HEK293 (cell line): ENCODE data around the gene MCEMP1.

Experiments used
- IKZF3 ChIP-seq: fragments of 450-650 bp; IDR thresholded peaks from 2 replicates; pipeline ENCODE4 v1.5.0; 2018; ENCODE audit warnings: missing biosample characterization, mild to moderate bottlenecking, missing genetic modification characterization, moderate library complexity
- KLF10 ChIP-seq: fragments of 450-650 bp; IDR thresholded peaks from 2 replicates; pipeline ENCODE4 v1.5.1; 2018; ENCODE audit warnings: missing biosample characterization, mild to moderate bottlenecking, missing genetic modification characterization
- SETDB1 ChIP-seq: IDR thresholded peaks from one replicate; pipeline ENCODE4 v1.6.1; 2017; ENCODE audit warnings: mild to moderate bottlenecking, low read length, moderate library complexity, mixed read lengths; ENCODE audit not compliant: insufficient read length
- SP2 ChIP-seq: fragments of 450-650 bp; formaldehyde crosslinking; IDR thresholded peaks from 2 replicates; pipeline ENCODE4 v1.5.1; 2016; ENCODE audit warnings: missing biosample characterization, missing genetic modification characterization
- YY1 ChIP-seq: fragments of 450-650 bp; formaldehyde crosslinking; IDR thresholded peaks from 2 replicates; pipeline ENCODE4 v1.5.1; 2018; ENCODE audit warnings: missing biosample characterization, missing genetic modification characterization
- ZBTB7A ChIP-seq: fragments of 450-650 bp; formaldehyde crosslinking; IDR thresholded peaks from 2 replicates; pipeline ENCODE4 v1.5.1; 2016; ENCODE audit warnings: low read depth, missing biosample characterization, missing genetic modification characterization
- ZNF155 ChIP-seq: fragments of 450-650 bp; formaldehyde crosslinking; IDR thresholded peaks from 2 replicates; pipeline ENCODE4 v1.5.1; 2016; ENCODE audit warnings: missing biosample characterization, missing genetic modification characterization
- ZNF157 ChIP-seq: fragments of 450-650 bp; formaldehyde crosslinking; IDR thresholded peaks from 2 replicates; pipeline ENCODE4 v1.5.1; 2016; ENCODE audit warnings: missing biosample characterization, missing genetic modification characterization
- ZNF292 ChIP-seq: fragments of 450-650 bp; formaldehyde crosslinking; IDR thresholded peaks from 2 replicates; pipeline ENCODE4 v1.5.1; 2016; ENCODE audit warnings: low read depth, missing biosample characterization, missing genetic modification characterization, borderline replicate concordance
- ZNF324 ChIP-seq: fragments of 450-650 bp; formaldehyde crosslinking; IDR thresholded peaks from 2 replicates; pipeline ENCODE4 v1.5.1; 2016; ENCODE audit warnings: missing biosample characterization, missing genetic modification characterization
- ZSCAN30 ChIP-seq: fragments of 450-650 bp; IDR thresholded peaks from 2 replicates; pipeline ENCODE4 v1.5.1; 2018; ENCODE audit warnings: missing biosample characterization, mild to moderate bottlenecking, missing genetic modification characterization, moderate library complexity
- TF ChIP-seq, protein P1 (sequence below): fragments of 450-650 bp; formaldehyde crosslinking; IDR thresholded peaks from 2 replicates; pipeline ENCODE4 v1.5.1; 2016; ENCODE audit warnings: missing biosample characterization, missing genetic modification characterization
- TF ChIP-seq, protein P2 (sequence below): fragments of 450-650 bp; formaldehyde crosslinking; IDR thresholded peaks from 2 replicates; pipeline ENCODE4 v1.5.1; 2016; ENCODE audit warnings: missing biosample characterization, missing genetic modification characterization
- TF ChIP-seq, protein P3 (sequence below): fragments of 450-650 bp; formaldehyde crosslinking; conservative IDR thresholded peaks from 2 replicates; pipeline ENCODE4 v1.5.1; 2016; ENCODE audit warnings: low read depth, missing biosample characterization, missing genetic modification characterization

DNA sequence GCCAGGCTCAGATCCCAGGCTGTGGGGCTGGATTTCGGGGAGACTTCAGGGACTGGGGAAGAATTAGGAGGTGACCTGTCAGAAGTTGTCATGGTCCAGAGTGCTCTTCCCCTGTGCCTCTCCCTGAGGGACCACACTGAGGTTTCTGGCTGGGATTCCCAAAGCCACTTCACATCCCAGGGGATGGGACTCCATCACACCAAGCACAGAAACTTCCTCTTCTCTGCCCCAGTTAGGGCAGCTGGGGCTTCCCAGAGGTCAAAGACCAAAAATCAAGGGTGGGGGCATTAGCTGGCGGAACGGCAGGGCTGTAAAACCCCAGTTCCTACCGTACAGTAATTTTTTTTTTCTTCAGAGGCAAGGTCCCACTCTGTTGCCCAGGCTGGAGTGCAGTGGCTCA lies 17.6 kb downstream of the MCEMP1 start:
- TF ChIP-seq, protein P1, sequence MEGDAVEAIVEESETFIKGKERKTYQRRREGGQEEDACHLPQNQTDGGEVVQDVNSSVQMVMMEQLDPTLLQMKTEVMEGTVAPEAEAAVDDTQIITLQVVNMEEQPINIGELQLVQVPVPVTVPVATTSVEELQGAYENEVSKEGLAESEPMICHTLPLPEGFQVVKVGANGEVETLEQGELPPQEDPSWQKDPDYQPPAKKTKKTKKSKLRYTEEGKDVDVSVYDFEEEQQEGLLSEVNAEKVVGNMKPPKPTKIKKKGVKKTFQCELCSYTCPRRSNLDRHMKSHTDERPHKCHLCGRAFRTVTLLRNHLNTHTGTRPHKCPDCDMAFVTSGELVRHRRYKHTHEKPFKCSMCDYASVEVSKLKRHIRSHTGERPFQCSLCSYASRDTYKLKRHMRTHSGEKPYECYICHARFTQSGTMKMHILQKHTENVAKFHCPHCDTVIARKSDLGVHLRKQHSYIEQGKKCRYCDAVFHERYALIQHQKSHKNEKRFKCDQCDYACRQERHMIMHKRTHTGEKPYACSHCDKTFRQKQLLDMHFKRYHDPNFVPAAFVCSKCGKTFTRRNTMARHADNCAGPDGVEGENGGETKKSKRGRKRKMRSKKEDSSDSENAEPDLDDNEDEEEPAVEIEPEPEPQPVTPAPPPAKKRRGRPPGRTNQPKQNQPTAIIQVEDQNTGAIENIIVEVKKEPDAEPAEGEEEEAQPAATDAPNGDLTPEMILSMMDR (tag by site-specific recombination), result no peak
- TF ChIP-seq ZNF155 (no peak), ZNF157 (no peak), IKZF3 (tag by site-specific recombination) (no peak), KLF10 (tag by site-specific recombination) (no peak), YY1 (tag by site-specific recombination) (no peak), ZBTB7A (tag by site-specific recombination) (no peak), ZNF324 (tag by site-specific recombination) (no peak), SP2 (tag by site-specific recombination) (no peak), ZSCAN30 (tag by site-specific recombination) (no peak), ZNF292 (tag by site-specific recombination) (no peak), SETDB1 (no peak)
- TF ChIP-seq, protein P2, sequence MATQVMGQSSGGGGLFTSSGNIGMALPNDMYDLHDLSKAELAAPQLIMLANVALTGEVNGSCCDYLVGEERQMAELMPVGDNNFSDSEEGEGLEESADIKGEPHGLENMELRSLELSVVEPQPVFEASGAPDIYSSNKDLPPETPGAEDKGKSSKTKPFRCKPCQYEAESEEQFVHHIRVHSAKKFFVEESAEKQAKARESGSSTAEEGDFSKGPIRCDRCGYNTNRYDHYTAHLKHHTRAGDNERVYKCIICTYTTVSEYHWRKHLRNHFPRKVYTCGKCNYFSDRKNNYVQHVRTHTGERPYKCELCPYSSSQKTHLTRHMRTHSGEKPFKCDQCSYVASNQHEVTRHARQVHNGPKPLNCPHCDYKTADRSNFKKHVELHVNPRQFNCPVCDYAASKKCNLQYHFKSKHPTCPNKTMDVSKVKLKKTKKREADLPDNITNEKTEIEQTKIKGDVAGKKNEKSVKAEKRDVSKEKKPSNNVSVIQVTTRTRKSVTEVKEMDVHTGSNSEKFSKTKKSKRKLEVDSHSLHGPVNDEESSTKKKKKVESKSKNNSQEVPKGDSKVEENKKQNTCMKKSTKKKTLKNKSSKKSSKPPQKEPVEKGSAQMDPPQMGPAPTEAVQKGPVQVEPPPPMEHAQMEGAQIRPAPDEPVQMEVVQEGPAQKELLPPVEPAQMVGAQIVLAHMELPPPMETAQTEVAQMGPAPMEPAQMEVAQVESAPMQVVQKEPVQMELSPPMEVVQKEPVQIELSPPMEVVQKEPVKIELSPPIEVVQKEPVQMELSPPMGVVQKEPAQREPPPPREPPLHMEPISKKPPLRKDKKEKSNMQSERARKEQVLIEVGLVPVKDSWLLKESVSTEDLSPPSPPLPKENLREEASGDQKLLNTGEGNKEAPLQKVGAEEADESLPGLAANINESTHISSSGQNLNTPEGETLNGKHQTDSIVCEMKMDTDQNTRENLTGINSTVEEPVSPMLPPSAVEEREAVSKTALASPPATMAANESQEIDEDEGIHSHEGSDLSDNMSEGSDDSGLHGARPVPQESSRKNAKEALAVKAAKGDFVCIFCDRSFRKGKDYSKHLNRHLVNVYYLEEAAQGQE (tag by site-specific recombination), result no peak
- TF ChIP-seq, protein P3, sequence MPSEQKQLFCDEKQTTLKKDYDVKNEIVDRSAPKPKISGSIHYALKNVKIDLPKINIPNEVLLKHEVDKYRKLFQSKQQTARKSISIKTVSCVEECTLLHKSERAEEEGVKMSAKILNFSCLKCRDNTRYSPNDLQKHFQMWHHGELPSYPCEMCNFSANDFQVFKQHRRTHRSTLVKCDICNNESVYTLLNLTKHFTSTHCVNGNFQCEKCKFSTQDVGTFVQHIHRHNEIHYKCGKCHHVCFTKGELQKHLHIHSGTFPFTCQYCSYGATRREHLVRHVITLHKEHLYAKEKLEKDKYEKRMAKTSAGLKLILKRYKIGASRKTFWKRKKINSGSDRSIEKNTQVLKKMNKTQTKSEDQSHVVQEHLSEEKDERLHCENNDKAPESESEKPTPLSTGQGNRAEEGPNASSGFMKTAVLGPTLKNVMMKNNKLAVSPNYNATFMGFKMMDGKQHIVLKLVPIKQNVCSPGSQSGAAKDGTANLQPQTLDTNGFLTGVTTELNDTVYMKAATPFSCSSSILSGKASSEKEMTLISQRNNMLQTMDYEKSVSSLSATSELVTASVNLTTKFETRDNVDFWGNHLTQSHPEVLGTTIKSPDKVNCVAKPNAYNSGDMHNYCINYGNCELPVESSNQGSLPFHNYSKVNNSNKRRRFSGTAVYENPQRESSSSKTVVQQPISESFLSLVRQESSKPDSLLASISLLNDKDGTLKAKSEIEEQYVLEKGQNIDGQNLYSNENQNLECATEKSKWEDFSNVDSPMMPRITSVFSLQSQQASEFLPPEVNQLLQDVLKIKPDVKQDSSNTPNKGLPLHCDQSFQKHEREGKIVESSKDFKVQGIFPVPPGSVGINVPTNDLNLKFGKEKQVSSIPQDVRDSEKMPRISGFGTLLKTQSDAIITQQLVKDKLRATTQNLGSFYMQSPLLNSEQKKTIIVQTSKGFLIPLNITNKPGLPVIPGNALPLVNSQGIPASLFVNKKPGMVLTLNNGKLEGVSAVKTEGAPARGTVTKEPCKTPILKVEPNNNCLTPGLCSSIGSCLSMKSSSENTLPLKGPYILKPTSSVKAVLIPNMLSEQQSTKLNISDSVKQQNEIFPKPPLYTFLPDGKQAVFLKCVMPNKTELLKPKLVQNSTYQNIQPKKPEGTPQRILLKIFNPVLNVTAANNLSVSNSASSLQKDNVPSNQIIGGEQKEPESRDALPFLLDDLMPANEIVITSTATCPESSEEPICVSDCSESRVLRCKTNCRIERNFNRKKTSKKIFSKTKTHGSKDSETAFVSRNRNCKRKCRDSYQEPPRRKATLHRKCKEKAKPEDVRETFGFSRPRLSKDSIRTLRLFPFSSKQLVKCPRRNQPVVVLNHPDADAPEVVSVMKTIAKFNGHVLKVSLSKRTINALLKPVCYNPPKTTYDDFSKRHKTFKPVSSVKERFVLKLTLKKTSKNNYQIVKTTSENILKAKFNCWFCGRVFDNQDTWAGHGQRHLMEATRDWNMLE (tag by site-specific recombination), result no peak
